ENCODE results near the gene XYLB. TPM values are rescaled to one million over a fixed set of nuclear protein-coding genes. Genes with fewer than 3 reads are reported as not detected.

The XYLB gene
- total and polyA plus RNA-seq, 5 donors from 2014 or later = 0.72 to 5.6 (median 2.1) TPM

DNA sequence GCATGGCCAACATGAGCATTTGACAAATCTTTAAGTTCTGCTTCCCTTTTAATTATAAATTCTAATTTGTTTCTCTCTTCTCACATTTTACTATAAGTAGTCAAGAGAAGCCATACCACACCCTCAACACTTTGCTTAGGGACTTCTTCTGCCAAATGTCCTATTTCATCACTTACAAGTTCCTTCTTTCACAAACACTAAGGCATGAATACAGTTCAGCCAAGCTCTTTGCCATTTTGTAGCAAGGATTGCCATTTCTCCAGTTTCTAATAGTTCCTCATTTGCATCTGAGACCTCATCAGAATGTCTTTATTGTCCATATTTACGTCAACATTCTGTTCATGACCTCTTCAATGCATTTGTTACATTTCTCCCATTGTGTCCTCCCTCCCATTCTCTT is 35.1 kb upstream of the XYLB start:
- no peak for ATAC-seq (ENCODE audit: low read depth in 2 of 2)
- H3K9me3 ChIP-seq (ENCODE audit: control insufficient read depth in 2 of 2, low read length in 2 of 2) = no peaks in the 10 kb centered on the region
- Mint-ChIP-seq H3K27ac (no peak overlapping the region), H3K9me3 (peaks cover 0 to 5% (median 0%) of the 10 kb centered on the region in 7 donors), H3K36me3 (no peaks in the 10 kb centered on the region), H3K4me1 (no peaks in the 10 kb centered on the region), H3K27me3 (peaks cover 19% of the 10 kb centered on the region), H3K4me3 (no peak overlapping the region)
- no peaks in the 10 kb centered on the region for H3K36me3 ChIP-seq (ENCODE audit: control insufficient read depth, insufficient read depth, low read length)
- no peak overlapping the region for H3K27ac ChIP-seq (ENCODE audit: insufficient read depth, low read length, poor library complexity, severe bottlenecking)
- no peak overlapping the region for H3K4me3 ChIP-seq (ENCODE audit: low read depth, low read length)
- no peaks in the 10 kb centered on the region for H3K27me3 ChIP-seq (ENCODE audit: control insufficient read depth, insufficient read depth, low read length)
- H3K4me1 ChIP-seq (ENCODE audit: control insufficient read depth, insufficient read depth, low read length, poor library complexity, severe bottlenecking) = no peaks in the 10 kb centered on the region
- no peak for DNase-seq

DNA sequence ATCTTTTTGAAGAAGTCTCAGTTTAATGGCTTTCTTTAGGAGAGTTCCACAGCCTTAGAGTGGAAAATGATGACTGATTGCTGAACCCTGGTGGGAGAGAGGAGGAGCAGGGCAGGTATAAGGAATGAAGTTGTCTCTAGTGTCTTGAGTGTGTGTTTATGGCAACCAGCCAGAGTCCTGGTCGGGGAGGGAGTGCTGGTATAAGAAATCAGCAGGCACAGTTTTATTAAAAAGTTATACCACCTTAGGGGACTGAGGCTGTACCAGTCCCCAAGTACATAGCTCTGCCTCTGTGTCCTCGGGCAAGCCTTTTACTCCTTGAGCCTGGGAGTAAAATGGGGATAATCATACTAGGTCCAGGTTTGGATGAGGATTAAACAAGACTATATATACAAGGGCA is 34.6 kb upstream of the XYLB start:
- no peak overlapping the region for H3K4me3 ChIP-seq (ENCODE audit: low read depth, low read length)
- Mint-ChIP-seq H3K27me3 (peaks cover 19% of the 10 kb centered on the region), H3K27ac (no peak overlapping the region), H3K36me3 (no peaks in the 10 kb centered on the region), H3K9me3 (peaks cover 0 to 5% (median 0%) of the 10 kb centered on the region in 7 donors), H3K4me3 (no peak overlapping the region), H3K4me1 (no peaks in the 10 kb centered on the region)
- no peaks in the 10 kb centered on the region for H3K4me1 ChIP-seq (ENCODE audit: control insufficient read depth, insufficient read depth, low read length, poor library complexity, severe bottlenecking)
- H3K9me3 ChIP-seq (ENCODE audit: control insufficient read depth in 2 of 2, low read length in 2 of 2) = no peaks in the 10 kb centered on the region
- no peaks in the 10 kb centered on the region for H3K27me3 ChIP-seq (ENCODE audit: control insufficient read depth, insufficient read depth, low read length)
- no peak overlapping the region for H3K27ac ChIP-seq (ENCODE audit: insufficient read depth, low read length, poor library complexity, severe bottlenecking)
- DNase-seq (no peak), ATAC-seq (ENCODE audit: low read depth in 2 of 2) (no peak)
- no peaks in the 10 kb centered on the region for H3K36me3 ChIP-seq (ENCODE audit: control insufficient read depth, insufficient read depth, low read length)

DNA sequence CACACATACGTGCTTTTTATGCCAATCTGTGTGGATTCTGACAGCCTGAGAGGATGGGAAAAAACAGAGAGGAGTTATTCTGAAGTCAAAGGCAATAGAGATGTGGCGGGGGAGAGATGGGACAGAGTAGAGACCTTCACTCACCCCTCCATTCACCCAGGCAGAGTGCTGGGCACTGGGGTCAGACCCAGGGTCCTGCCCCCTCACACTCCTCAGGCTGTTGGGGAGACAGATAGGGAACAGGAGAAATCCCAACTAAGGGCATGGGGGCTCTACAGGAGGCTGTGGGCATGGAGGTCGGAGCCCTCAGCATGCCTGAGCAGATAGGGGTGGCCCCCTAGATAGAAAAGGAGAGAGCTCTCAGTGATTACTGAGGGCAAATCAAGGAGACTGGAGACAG is 34.2 kb upstream of the XYLB start:
- Histone ChIP-seq H3K4me1 (ENCODE audit: control insufficient read depth, insufficient read depth, low read length, poor library complexity, severe bottlenecking) (no peaks in the 10 kb centered on the region), H3K4me3 (ENCODE audit: low read depth, low read length) (no peak overlapping the region), H3K27ac (ENCODE audit: insufficient read depth, low read length, poor library complexity, severe bottlenecking) (no peak overlapping the region), H3K9me3 (ENCODE audit: control insufficient read depth in 2 of 2, low read length in 2 of 2) (no peaks in the 10 kb centered on the region), H3K27me3 (ENCODE audit: control insufficient read depth, insufficient read depth, low read length) (no peaks in the 10 kb centered on the region), H3K36me3 (ENCODE audit: control insufficient read depth, insufficient read depth, low read length) (no peaks in the 10 kb centered on the region)
- peaks cover 0 to 5% (median 0%) of the 10 kb centered on the region in 7 donors for H3K9me3 Mint-ChIP-seq
- no peaks in the 10 kb centered on the region for H3K36me3 Mint-ChIP-seq
- H3K4me3 Mint-ChIP-seq = no peak overlapping the region
- no peak overlapping the region for H3K27ac Mint-ChIP-seq
- H3K4me1 Mint-ChIP-seq = no peaks in the 10 kb centered on the region
- peaks cover 19% of the 10 kb centered on the region for H3K27me3 Mint-ChIP-seq
- DNase-seq = no peak
- ATAC-seq (ENCODE audit: low read depth in 2 of 2) = no peak

DNA sequence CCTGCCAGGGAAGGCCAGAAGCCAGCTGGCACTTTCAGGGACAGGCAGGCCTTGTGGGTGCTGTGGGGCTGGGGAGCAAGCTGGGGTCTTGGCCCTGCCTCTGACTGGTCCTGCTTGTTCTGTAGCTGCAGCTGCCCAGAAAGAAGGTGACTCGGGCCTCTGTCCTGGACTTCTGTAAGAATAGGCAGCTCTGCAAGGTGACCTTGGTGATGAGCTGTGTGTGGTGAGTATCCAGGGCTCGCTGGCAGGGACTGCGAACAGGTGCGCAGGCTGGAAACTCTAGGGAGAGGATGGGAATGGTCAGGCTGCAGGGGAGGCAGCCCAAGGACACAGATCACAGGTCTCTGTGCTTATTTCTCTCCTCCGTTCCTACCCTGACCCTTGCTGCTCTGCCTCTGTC is 33.3 kb upstream of the XYLB start:
- H3K27me3 ChIP-seq (ENCODE audit: control insufficient read depth, insufficient read depth, low read length) = no peaks in the 10 kb centered on the region
- no peak overlapping the region for H3K4me3 ChIP-seq (ENCODE audit: low read depth, low read length)
- Mint-ChIP-seq H3K27ac (no peak overlapping the region), H3K27me3 (peaks cover 19% of the 10 kb centered on the region), H3K9me3 (peaks cover 0 to 5% (median 0%) of the 10 kb centered on the region in 7 donors), H3K36me3 (no peaks in the 10 kb centered on the region), H3K4me1 (no peaks in the 10 kb centered on the region), H3K4me3 (no peak overlapping the region)
- no peak overlapping the region for H3K27ac ChIP-seq (ENCODE audit: insufficient read depth, low read length, poor library complexity, severe bottlenecking)
- DNase-seq (no peak), ATAC-seq (ENCODE audit: low read depth in 2 of 2) (no peak)
- H3K36me3 ChIP-seq (ENCODE audit: control insufficient read depth, insufficient read depth, low read length) = no peaks in the 10 kb centered on the region
- H3K9me3 ChIP-seq (ENCODE audit: control insufficient read depth in 2 of 2, low read length in 2 of 2) = no peaks in the 10 kb centered on the region
- H3K4me1 ChIP-seq (ENCODE audit: control insufficient read depth, insufficient read depth, low read length, poor library complexity, severe bottlenecking) = no peaks in the 10 kb centered on the region

DNA sequence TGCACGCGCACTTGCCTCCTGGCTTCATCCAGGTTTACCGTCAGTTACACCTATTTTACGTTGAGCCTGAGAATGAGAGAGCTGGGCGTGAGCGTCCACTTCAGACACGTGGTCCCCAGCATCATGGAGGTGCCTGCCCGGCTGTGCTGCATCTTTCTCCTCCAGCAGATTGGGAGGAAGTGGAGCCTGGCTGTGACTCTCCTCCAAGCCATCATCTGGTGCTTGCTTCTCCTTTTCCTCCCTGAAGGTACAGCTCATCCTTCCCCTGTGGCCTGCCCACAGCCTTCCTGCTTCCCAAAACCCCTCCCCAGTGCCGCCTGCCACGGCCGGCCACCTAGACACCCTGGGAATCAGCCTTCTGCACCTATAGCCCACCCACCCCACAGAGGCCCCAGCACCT is 32.9 kb upstream of the XYLB start:
- ATAC-seq (ENCODE audit: low read depth in 2 of 2) (no peak), DNase-seq (no peak)
- H3K4me1 Mint-ChIP-seq = no peaks in the 10 kb centered on the region
- Histone ChIP-seq H3K27ac (ENCODE audit: insufficient read depth, low read length, poor library complexity, severe bottlenecking) (no peak overlapping the region), H3K4me3 (ENCODE audit: low read depth, low read length) (no peak overlapping the region), H3K9me3 (ENCODE audit: control insufficient read depth in 2 of 2, low read length in 2 of 2) (no peaks in the 10 kb centered on the region), H3K4me1 (ENCODE audit: control insufficient read depth, insufficient read depth, low read length, poor library complexity, severe bottlenecking) (no peaks in the 10 kb centered on the region), H3K36me3 (ENCODE audit: control insufficient read depth, insufficient read depth, low read length) (no peaks in the 10 kb centered on the region), H3K27me3 (ENCODE audit: control insufficient read depth, insufficient read depth, low read length) (no peaks in the 10 kb centered on the region)
- no peak overlapping the region for H3K27ac Mint-ChIP-seq
- H3K36me3 Mint-ChIP-seq = no peaks in the 10 kb centered on the region
- peaks cover 17% of the 10 kb centered on the region for H3K27me3 Mint-ChIP-seq
- H3K4me3 Mint-ChIP-seq = no peak overlapping the region
- peaks cover 0 to 5% (median 0%) of the 10 kb centered on the region in 7 donors for H3K9me3 Mint-ChIP-seq

DNA sequence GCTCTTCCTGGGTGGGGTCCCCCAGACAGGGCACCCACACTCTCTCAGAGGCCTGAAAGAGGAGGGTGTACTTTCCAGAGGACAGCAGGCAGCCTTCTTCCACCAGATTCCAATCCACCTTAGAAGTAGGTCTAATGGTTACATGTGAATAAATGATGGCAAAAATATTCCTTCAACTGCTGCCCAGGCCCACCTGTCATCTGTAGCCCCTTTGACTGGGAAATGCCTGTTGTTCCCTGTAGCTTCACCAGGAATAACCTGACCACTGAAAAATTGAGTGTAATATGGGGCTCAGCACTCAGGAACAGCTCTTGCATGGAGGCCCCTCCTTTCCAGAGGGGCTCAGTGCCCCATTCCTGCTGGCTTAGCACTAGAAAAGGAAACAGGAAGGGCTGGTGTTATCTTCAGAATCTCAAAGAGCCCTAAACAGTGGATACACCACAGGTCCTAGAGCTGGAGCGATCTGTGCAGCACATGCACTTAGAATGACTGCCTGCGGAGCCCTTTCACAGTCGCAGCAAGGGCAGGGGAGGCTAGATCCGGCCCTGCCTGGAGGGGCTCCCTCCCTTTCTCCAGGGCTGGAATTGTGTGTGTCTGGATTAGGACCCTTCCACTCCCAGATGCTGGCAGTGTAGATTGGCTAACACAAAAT is 32.3 kb upstream of the XYLB start:
- no peak for ATAC-seq (ENCODE audit: low read depth in 2 of 2)
- Mint-ChIP-seq H3K27me3 (peaks cover 12% of the 10 kb centered on the region), H3K9me3 (peaks cover 0 to 5% (median 0%) of the 10 kb centered on the region in 7 donors), H3K4me3 (no peak overlapping the region), H3K4me1 (no peaks in the 10 kb centered on the region), H3K36me3 (no peaks in the 10 kb centered on the region), H3K27ac (no peak overlapping the region)
- Histone ChIP-seq H3K4me1 (ENCODE audit: control insufficient read depth, insufficient read depth, low read length, poor library complexity, severe bottlenecking) (no peaks in the 10 kb centered on the region), H3K36me3 (ENCODE audit: control insufficient read depth, insufficient read depth, low read length) (no peaks in the 10 kb centered on the region), H3K9me3 (ENCODE audit: control insufficient read depth in 2 of 2, low read length in 2 of 2) (no peaks in the 10 kb centered on the region), H3K27me3 (ENCODE audit: control insufficient read depth, insufficient read depth, low read length) (no peaks in the 10 kb centered on the region), H3K27ac (ENCODE audit: insufficient read depth, low read length, poor library complexity, severe bottlenecking) (no peak overlapping the region), H3K4me3 (ENCODE audit: low read depth, low read length) (no peak overlapping the region)
- DNase-seq = no peak

DNA sequence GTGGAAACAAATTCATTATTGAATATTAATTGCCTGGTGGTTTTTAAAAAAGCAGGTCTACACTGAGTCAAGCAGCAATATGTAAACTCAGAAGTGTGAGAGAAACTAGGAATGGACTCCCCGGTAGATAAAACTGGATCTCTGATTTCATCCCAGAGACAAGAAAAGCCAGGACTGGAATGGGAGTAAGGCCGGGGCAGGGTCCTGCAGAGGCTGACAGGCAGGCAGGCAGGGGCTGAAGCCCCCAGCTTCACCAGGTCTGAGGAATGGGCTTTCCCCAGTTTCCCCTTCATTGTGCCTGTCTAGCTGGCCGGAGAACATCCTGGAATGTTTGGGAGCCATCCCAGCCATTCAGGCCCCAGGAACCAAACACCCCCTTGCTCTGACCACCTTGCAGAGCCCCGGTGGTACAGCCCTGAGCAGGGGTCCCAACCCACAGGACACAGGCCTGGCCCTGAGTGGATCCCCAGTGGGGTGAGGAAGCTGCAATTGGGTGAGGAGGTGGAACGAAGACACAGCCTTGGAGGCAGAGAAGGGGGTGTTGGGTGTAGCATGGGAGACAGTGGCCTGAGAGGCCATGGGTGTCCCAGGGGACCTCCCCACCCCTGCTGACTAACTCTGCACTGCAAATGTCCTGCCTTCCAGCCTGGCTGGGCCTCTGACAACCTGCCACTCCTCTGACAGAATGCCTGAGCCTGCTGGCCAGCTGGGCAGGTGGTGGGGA is 31.7 kb upstream of the XYLB start:
- peaks cover 0 to 5% (median 0%) of the 10 kb centered on the region in 7 donors for H3K9me3 Mint-ChIP-seq
- Histone ChIP-seq H3K9me3 (ENCODE audit: control insufficient read depth in 2 of 2, low read length in 2 of 2) (no peaks in the 10 kb centered on the region), H3K4me3 (ENCODE audit: low read depth, low read length) (no peak overlapping the region), H3K4me1 (ENCODE audit: control insufficient read depth, insufficient read depth, low read length, poor library complexity, severe bottlenecking) (no peaks in the 10 kb centered on the region), H3K27ac (ENCODE audit: insufficient read depth, low read length, poor library complexity, severe bottlenecking) (no peak overlapping the region), H3K27me3 (ENCODE audit: control insufficient read depth, insufficient read depth, low read length) (no peaks in the 10 kb centered on the region), H3K36me3 (ENCODE audit: control insufficient read depth, insufficient read depth, low read length) (no peaks in the 10 kb centered on the region)
- no peaks in the 10 kb centered on the region for H3K4me1 Mint-ChIP-seq
- no peaks in the 10 kb centered on the region for H3K36me3 Mint-ChIP-seq
- H3K27ac Mint-ChIP-seq = no peak overlapping the region
- peaks cover 12% of the 10 kb centered on the region for H3K27me3 Mint-ChIP-seq
- DNase-seq = no peak
- no peak overlapping the region for H3K4me3 Mint-ChIP-seq
- no peak for ATAC-seq (ENCODE audit: low read depth in 2 of 2)
